GM12801 (cell line): ENCODE measurements around the gene TNFSF11.

Source experiments
- TF ChIP-seq, protein P1 (sequence below): IDR thresholded peaks from one replicate; pipeline ENCODE4 v1.5.1; 2011; ENCODE audit warnings: control low read depth; ENCODE audit not compliant: insufficient read length; ENCODE audit errors: extremely low read depth

Gene TNFSF11

DNA sequence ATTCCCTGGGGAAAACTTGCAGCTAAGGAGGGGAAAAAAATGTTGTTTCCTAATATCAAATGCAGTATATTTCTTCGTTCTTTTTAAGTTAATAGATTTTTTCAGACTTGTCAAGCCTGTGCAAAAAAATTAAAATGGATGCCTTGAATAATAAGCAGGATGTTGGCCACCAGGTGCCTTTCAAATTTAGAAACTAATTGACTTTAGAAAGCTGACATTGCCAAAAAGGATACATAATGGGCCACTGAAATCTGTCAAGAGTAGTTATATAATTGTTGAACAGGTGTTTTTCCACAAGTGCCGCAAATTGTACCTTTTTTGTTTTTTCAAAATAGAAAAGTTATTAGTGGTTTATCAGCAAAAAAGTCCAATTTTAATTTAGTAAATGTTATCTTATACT is 33.6 kb downstream of the TNFSF11 start:
- TF ChIP-seq, protein P1, sequence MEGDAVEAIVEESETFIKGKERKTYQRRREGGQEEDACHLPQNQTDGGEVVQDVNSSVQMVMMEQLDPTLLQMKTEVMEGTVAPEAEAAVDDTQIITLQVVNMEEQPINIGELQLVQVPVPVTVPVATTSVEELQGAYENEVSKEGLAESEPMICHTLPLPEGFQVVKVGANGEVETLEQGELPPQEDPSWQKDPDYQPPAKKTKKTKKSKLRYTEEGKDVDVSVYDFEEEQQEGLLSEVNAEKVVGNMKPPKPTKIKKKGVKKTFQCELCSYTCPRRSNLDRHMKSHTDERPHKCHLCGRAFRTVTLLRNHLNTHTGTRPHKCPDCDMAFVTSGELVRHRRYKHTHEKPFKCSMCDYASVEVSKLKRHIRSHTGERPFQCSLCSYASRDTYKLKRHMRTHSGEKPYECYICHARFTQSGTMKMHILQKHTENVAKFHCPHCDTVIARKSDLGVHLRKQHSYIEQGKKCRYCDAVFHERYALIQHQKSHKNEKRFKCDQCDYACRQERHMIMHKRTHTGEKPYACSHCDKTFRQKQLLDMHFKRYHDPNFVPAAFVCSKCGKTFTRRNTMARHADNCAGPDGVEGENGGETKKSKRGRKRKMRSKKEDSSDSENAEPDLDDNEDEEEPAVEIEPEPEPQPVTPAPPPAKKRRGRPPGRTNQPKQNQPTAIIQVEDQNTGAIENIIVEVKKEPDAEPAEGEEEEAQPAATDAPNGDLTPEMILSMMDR = no peak

- TF ChIP-seq, protein P1 = no peak
These were observed 36.7 kb downstream of the TNFSF11 start for GRCh38 chr13:42610649-42611048.

DNA sequence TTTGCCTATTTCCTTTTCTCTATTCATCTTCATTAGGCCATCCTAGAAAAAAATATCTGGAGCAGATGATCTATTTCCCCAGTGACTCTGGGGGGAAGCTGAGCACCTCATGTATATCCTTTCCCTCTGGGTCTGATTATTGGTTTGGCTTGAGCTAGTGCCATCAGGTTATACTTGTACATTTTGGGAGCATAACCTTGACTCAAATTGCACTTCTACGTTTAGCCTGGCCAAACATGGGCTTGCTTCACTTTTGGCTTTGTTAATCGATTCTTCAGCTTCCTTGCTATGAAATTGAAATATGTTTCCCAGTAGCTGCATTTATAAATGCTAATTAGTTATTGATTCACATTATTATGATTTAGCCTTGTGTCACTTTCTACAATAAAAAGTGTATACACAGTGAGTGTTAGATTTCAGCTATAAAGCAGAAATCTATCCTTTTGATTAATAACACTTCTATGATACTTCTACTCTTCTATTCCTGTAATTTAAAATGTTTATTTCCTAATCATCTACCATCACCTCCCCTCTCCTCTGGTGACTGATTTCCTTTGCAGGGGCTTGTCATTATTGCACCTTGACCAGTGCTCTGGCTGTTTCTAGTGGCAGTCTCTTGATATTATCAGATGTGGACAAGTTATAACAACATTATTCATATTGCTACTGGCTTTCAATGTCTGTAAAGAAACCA is 37.3 kb downstream of the TNFSF11 start:
- TF ChIP-seq, protein P1 = no peak

GRCh38 chr13:42612021-42612765 is 38.2 kb downstream of the TNFSF11 start:
- TF ChIP-seq, protein P1 = no peak

DNA sequence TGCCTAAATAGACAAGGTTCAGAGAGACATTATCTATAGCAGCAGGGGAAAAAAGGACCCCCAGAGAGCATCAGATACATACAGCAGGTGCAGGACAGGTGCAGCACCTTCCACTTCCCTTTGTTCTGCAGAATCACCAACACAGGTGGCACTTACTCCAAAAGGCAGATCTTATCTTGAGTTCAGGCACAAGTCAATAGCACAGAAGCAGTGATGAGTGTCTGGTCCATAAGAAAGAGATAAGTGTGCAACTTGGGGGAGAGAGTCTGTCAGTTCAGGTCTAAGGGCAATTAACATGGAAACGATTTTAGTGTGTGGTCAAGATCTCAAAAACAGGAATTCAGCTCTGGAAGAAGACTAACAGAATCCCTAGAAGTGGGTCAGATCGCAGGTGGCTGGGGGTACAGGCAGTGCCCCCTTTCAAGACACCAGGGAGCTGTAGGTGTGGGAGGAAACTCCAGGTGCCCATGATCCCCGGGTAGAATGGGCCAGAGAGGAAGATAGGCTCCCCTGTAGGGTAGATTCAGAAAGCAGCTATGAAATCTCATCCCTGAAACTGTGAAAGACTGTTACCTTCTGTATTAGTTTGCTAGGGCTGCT is 40.6 kb downstream of the TNFSF11 start:
- TF ChIP-seq, protein P1 = no peak

- TF ChIP-seq, protein P1 = no peak
These were observed 41.7 kb downstream of the TNFSF11 start for GRCh38 chr13:42615691-42616090.

GRCh38 chr13:42617221-42617620 is 43.3 kb downstream of the TNFSF11 start:
- TF ChIP-seq, protein P1 = no peak
